PC-9 (cell line): Measurements from ENCODE around the gene GALNT2.

ENCODE experiments used
- EZH2 ChIP-seq: fragments of 200-600 bp; sonication (generic); IDR thresholded peaks from 2 replicates; pipeline ENCODE4 v1.8.0; 2017; ENCODE audit warnings: antibody characterized with exemption, low read depth
- TF ChIP-seq, protein P1 (sequence below): fragments of 200-600 bp; sonication (generic); conservative IDR thresholded peaks from 2 replicates; pipeline ENCODE4 v1.6.1; 2017; ENCODE audit warnings: mixed run types, antibody characterized with exemption, mild to moderate bottlenecking, moderate library complexity

DNA sequence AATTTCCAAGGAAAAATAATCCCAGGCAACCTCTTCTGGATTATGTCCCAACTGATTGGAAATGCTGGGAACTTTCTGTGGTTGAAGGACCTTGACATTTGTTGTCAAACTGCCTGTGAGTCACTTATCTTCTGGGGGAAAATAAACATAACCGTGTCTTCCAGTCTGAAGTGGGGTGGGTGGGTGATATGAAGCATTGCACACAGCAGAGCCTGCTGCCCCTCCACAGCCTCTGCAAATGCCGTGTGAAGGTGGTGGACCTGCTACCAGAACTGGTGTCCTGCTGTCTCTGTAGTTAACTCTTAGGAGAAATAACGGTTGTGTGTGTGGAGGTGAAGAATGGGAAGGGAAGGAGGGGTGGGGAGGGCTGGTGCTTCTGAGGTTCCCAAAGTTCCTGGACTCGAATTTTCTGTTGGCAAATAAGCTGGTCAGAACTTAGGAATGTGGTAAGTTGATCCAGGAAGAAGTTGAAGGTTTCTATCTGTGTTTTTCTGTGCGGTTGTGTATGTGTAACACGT is 23.2 kb downstream of the GALNT2 start:
- TF ChIP-seq, protein P1, sequence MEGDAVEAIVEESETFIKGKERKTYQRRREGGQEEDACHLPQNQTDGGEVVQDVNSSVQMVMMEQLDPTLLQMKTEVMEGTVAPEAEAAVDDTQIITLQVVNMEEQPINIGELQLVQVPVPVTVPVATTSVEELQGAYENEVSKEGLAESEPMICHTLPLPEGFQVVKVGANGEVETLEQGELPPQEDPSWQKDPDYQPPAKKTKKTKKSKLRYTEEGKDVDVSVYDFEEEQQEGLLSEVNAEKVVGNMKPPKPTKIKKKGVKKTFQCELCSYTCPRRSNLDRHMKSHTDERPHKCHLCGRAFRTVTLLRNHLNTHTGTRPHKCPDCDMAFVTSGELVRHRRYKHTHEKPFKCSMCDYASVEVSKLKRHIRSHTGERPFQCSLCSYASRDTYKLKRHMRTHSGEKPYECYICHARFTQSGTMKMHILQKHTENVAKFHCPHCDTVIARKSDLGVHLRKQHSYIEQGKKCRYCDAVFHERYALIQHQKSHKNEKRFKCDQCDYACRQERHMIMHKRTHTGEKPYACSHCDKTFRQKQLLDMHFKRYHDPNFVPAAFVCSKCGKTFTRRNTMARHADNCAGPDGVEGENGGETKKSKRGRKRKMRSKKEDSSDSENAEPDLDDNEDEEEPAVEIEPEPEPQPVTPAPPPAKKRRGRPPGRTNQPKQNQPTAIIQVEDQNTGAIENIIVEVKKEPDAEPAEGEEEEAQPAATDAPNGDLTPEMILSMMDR = no peak
- TF ChIP-seq EZH2 = no peak
